Duodenal mucosa (tissue), 2 donors: ENCODE data around the gene GNAQ.

Experiments
- H3K27ac ChIP-seq: one replicate; pipeline ENCODE4 v1.7.0; 2013; ENCODE audit warnings: low read depth, low read length
- H3K27me3 ChIP-seq, 2 donors: one replicate each; pipeline ENCODE4 v1.7.0; 2013; ENCODE audit warnings: low read length in 2 of 2, control low read depth in 1 of 2; ENCODE audit not compliant: insufficient read depth in 2 of 2, control insufficient read depth in 1 of 2
- H3K36me3 ChIP-seq, 2 donors: one replicate each; pipeline ENCODE4 v1.7.0; 2013; ENCODE audit warnings: low read length in 2 of 2, control low read depth in 1 of 2; ENCODE audit not compliant: insufficient read depth in 2 of 2, control insufficient read depth in 1 of 2
- H3K4me1 ChIP-seq, 2 donors: one replicate each; pipeline ENCODE4 v1.7.0; 2013; ENCODE audit warnings: low read length in 2 of 2, control low read depth in 1 of 2; ENCODE audit not compliant: insufficient read depth in 2 of 2, control insufficient read depth in 1 of 2
- H3K4me3 ChIP-seq, 2 donors: one replicate each; pipeline ENCODE4 v1.7.0; 2013; ENCODE audit warnings: low read length in 2 of 2, low read depth in 1 of 2
- H3K9ac ChIP-seq, 2 donors: one replicate each; pipeline ENCODE4 v1.7.0; 2013; ENCODE audit warnings: low read length in 2 of 2, low read depth in 1 of 2
- H3K9me3 ChIP-seq, 2 donors: one replicate each; pipeline ENCODE4 v1.7.0; 2013; ENCODE audit warnings: low read length in 2 of 2, control low read depth in 1 of 2; ENCODE audit not compliant: control insufficient read depth in 1 of 2

The GNAQ gene

GRCh38 chr9:77679661-77680368, 351.8 kb downstream of the GNAQ start:
- H3K9me3 ChIP-seq = no peaks in the 10 kb centered on the region
- H3K27me3 ChIP-seq = no peaks in the 10 kb centered on the region
- H3K4me3 ChIP-seq = no peak overlapping the region
- no peak overlapping the region for H3K9ac ChIP-seq
- peaks cover 0 to 3% of the 10 kb centered on the region in 2 donors for H3K4me1 ChIP-seq
- H3K27ac ChIP-seq = no peak overlapping the region
- H3K36me3 ChIP-seq = no peaks in the 10 kb centered on the region

GRCh38 chr9:77679088-77679487, 352.5 kb downstream of the GNAQ start:
- Histone ChIP-seq H3K4me1 (peaks cover 0 to 3% of the 10 kb centered on the region in 2 donors), H3K27me3 (no peaks in the 10 kb centered on the region), H3K9ac (no peak overlapping the region), H3K36me3 (no peaks in the 10 kb centered on the region), H3K4me3 (no peak overlapping the region), H3K9me3 (no peaks in the 10 kb centered on the region), H3K27ac (no peak overlapping the region)

DNA sequence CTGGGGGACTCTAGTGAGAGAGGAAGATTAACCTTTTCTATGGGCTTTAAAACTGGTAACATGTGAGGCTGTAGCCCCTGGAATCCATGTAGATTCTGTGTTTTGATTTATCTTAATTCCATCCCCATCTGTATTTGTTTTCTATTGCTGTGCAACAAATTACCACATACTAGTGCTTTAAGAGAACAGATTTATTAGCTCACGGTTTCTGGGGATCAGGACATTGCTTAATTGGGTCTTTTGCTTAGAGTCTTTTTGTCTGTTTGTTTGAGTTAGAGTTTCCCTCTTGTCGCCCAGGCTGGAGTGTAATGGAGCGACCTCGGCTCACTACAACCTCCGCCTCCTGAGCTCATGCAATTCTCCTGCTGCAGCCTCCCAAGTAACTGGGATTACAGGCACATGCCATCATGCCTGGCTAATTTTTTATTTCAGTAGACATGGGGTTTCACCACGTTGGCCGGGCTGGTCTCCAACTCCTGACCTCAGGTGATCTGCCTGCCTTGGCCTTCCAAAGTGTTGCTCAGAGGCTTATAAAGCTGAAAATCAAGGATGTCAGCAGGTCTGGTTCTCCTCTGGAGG, 353.6 kb downstream of the GNAQ start:
- no peak overlapping the region for H3K9ac ChIP-seq
- H3K9me3 ChIP-seq = no peaks in the 10 kb centered on the region
- no peaks in the 10 kb centered on the region for H3K27me3 ChIP-seq
- no peaks in the 10 kb centered on the region for H3K36me3 ChIP-seq
- H3K4me3 ChIP-seq = no peak overlapping the region
- no peak overlapping the region for H3K27ac ChIP-seq
- peaks cover 0 to 3% of the 10 kb centered on the region in 2 donors for H3K4me1 ChIP-seq

DNA sequence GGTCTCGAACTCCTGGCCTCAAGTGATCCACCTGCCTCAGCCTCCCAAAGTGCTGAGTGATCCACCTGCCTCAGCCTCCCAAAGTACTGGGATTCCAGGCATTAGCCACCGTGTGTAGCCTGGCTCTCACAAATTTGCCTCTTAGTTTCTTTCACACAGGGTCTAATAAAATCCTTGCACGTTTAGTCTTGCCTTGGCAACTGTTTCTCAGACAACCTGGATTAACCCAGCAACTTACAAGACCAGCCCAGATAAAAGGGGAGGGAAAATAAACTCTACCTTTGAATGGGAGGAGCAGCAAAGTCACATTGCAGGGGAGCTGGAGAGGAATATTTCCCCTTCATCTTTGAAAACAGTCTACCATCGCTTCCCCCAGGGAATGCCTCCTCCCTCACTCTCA, 354.2 kb downstream of the GNAQ start:
- no peak overlapping the region for H3K9ac ChIP-seq
- no peaks in the 10 kb centered on the region for H3K36me3 ChIP-seq
- no peak overlapping the region for H3K27ac ChIP-seq
- no peak overlapping the region for H3K4me3 ChIP-seq
- peaks cover 0 to 3% of the 10 kb centered on the region in 2 donors for H3K4me1 ChIP-seq
- no peaks in the 10 kb centered on the region for H3K27me3 ChIP-seq
- H3K9me3 ChIP-seq = no peaks in the 10 kb centered on the region

DNA sequence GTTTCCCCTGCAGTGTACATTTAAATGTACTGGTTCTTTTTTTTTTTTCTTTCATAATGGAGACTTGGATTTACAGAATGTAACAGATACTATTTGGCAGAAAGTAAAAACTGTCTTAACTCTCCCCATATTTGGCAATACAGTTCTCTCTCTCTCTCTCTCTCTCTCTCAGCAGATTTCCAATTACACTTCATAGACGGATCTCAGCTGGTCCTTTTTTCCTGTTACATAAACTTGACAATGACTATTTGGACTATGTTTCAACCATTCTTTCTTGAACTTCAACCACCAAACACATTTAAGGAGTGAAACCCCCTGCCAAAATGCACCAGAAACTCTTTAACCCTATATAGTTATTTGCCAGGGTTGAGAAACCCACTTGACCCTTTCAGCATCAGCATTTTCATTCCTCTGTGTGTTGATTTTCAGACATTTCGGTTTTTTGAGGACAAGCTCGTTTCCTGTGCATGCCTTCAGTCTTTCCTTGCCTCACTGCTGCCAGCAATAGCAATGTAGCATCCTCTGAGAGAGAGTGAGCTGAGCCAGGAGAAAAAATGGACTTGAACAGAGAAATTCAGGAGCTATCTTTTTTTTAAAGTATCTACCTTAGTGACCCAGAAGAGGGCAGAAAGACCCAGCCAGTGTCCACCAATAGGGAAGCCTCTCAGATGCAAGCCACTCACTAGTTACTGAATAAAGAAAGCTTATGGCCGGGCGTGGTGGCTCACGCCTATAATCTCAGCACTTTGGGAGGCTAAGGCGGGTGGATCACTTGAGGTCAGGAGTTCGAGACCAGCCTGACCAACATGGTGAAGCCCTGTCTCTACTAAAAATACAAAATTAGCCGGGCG, 357.4 kb downstream of the GNAQ start:
- Histone ChIP-seq H3K27ac (no peak overlapping the region), H3K36me3 (no peaks in the 10 kb centered on the region)

DNA sequence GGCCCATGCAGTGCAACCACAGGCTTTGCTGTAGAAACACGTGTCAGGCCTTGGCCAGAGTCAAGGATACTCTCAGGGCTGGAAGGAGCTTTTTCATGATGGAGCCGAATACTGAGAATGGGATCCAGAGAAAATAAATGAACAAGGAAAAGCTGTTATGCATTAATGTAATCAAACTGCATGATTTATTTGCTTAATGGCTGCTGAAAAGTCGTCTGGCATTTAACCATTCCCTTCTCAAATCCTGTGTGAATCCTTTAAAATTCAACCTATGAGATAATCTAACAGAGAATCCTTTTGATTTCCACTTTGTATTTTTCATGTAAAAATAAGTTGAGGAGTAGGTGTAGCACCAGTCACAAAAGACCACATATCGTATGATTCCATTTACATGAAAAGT, 359.4 kb downstream of the GNAQ start:
- no peaks in the 10 kb centered on the region for H3K27me3 ChIP-seq
- no peaks in the 10 kb centered on the region for H3K9me3 ChIP-seq
- no peaks in the 10 kb centered on the region for H3K36me3 ChIP-seq
- H3K4me1 ChIP-seq = no peaks in the 10 kb centered on the region
- no peak overlapping the region for H3K27ac ChIP-seq
- H3K4me3 ChIP-seq = no peak overlapping the region
- H3K9ac ChIP-seq = no peak overlapping the region

More for the DNA sequence above, 357.4 kb downstream of the GNAQ start:
- Histone ChIP-seq H3K27me3 (no peaks in the 10 kb centered on the region), H3K4me1 (peaks cover 0 to 3% of the 10 kb centered on the region in 2 donors), H3K4me3 (no peak overlapping the region), H3K9me3 (no peaks in the 10 kb centered on the region), H3K9ac (no peak overlapping the region)

GRCh38 chr9:77667151-77667550, 364.5 kb downstream of the GNAQ start:
- Histone ChIP-seq H3K9me3 (no peaks in the 10 kb centered on the region), H3K27ac (no peak overlapping the region), H3K4me1 (peaks cover 0 to 12% of the 10 kb centered on the region in 2 donors), H3K36me3 (no peaks in the 10 kb centered on the region), H3K27me3 (no peaks in the 10 kb centered on the region), H3K4me3 (no peak overlapping the region), H3K9ac (no peak overlapping the region)
